H1 (cell line): ENCODE measurements around the gene MEGF9.

Experiments used
- CHD2 ChIP-seq: IDR thresholded peaks from 2 replicates; pipeline ENCODE4 v1.6.1; 2012; ENCODE audit warnings: low read length, improper control_type of control experiment
- PHF8 ChIP-seq: fragments of 200-600 bp; sonication (generic); conservative IDR thresholded peaks from 2 replicates; pipeline ENCODE4 v1.7.1; 2012; ENCODE audit warnings: low read depth, mild to moderate bottlenecking, inconsistent platforms, low read length, moderate library complexity
- USF2 ChIP-seq: IDR thresholded peaks from 2 replicates; pipeline ENCODE4 v1.6.1; 2011; ENCODE audit warnings: low read length, improper control_type of control experiment

- no peak for TF ChIP-seq CHD2
- TF ChIP-seq PHF8, result no peak
- TF ChIP-seq USF2, result no peak
These were observed 33.1 kb downstream of the MEGF9 start for GRCh38 chr9:120681121-120681520.
